HG03060 (cell line): ENCODE results near the gene CUX1.
"Not testable (repeated sequence)": the region's sequence is repeated elsewhere in the genome, so short reads cannot be mapped to it uniquely, and the experiment has no call there.

Source experiments
- ATAC-seq: cut with Tn5 transposase; IDR thresholded peaks from one replicate; pipeline ENCODE4 v1.9.1; 2021; ENCODE audit warnings: low read depth, moderate number of reproducible peaks; ENCODE audit not compliant: unreplicated experiment

The CUX1 gene

GRCh38 chr7:101798173-101798572 is 19.3 kb upstream of the CUX1 start:
- not testable (repeated sequence) for ATAC-seq

GRCh38 chr7:101803203-101804087 is 14.0 kb upstream of the CUX1 start:
- ATAC-seq: no peak

GRCh38 chr7:101804088-101804963 is 13.1 kb upstream of the CUX1 start:
- ATAC-seq: no peak

GRCh38 chr7:101804967-101805366 is 12.5 kb upstream of the CUX1 start:
- ATAC-seq: no peak

- ATAC-seq: no peak
Observed at GRCh38 chr7:101812595-101812994, 4.8 kb upstream of the CUX1 start.

- no peak for ATAC-seq
Observed at GRCh38 chr7:101813402-101814019, 3.9 kb upstream of the CUX1 start.

- ATAC-seq: no peak
Observed at GRCh38 chr7:101814081-101814990, 3.1 kb upstream of the CUX1 start.

GRCh38 chr7:101814991-101815825 is 2.2 kb upstream of the CUX1 start:
- no peak for ATAC-seq

GRCh38 chr7:101815826-101816594 is 1.4 kb upstream of the CUX1 start:
- ATAC-seq: no peak

GRCh38 chr7:101816595-101817470 is 593 bp upstream of the CUX1 start:
- no peak for ATAC-seq

GRCh38 chr7:101818287-101819071 is 1.1 kb downstream of the CUX1 start:
- no peak for ATAC-seq

GRCh38 chr7:101819183-101819582 is 1.8 kb downstream of the CUX1 start:
- no peak for ATAC-seq

GRCh38 chr7:101819913-101820522 is 2.6 kb downstream of the CUX1 start:
- no peak for ATAC-seq

- ATAC-seq: no peak
Observed at GRCh38 chr7:101820703-101821102, 3.3 kb downstream of the CUX1 start.

GRCh38 chr7:101822632-101823031 is 5.2 kb downstream of the CUX1 start:
- not testable (repeated sequence) for ATAC-seq

- no peak for ATAC-seq
Observed at GRCh38 chr7:101823096-101823495, 5.7 kb downstream of the CUX1 start.
